SU-DHL-6 (cell line): Measurements from ENCODE around the gene RELN.

Experiments used
- CTCF ChIP-seq: fragments of 200-600 bp; sonication (generic); IDR thresholded peaks from one replicate; pipeline ENCODE4 v1.5.1; 2017; ENCODE audit warnings: antibody characterized with exemption, mild to moderate bottlenecking, low read length, moderate library complexity; ENCODE audit not compliant: insufficient read depth, poor library complexity, severe bottlenecking
- EZH2phosphoT487 ChIP-seq: fragments of 200-600 bp; sonication (generic), shearing (Covaris generic); conservative IDR thresholded peaks from 2 replicates; pipeline ENCODE4 v1.6.1; 2018; ENCODE audit warnings: mild to moderate bottlenecking, antibody characterized with exemption, low read length, moderate library complexity, mixed read lengths

DNA sequence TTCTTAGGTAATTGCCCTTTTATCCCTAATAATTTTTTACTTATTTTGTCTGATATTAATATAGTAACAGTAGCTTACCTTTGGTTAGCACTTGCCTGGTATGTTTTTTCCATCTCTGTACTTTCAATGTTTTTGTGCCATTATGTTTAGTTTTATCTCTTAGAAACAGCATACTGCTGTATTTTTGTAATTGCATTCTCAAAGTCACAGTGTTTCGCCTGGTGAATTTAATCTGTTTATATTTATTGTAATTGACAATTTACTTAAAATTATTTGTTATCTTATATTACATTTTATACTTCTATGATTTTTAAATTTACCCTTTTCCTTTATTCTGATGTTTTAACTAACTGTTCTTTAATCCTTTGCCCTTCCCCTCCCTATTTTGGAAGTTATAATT, 166.4 kb downstream of the RELN start:
- TF ChIP-seq CTCF: no peak
- no peak for TF ChIP-seq EZH2phosphoT487
